T47D (cell line): ENCODE results near the gene MYO1D.

Experiments used
- DNase-seq, 2 experiments: peaks; one replicate each; pipeline versions ENCODE4 v3.0.0 to v3.0.0-alpha.2; 2011 to 2012; ENCODE audit warnings: low read depth in 1 of 2, low spot score in 1 of 2
- JUND ChIP-seq: IDR thresholded peaks from 2 replicates; pipeline ENCODE4 v1.6.1; 2012; ENCODE audit warnings: low read depth
- in situ Hi-C: cut with HindIII; loops from 2 replicates; pipeline ENCODE4 v1.10.0; 2016; ENCODE audit warnings: low sequenced_read_pairs, low pct_unique_long_range_greater_than_20kb

The MYO1D gene

DNA sequence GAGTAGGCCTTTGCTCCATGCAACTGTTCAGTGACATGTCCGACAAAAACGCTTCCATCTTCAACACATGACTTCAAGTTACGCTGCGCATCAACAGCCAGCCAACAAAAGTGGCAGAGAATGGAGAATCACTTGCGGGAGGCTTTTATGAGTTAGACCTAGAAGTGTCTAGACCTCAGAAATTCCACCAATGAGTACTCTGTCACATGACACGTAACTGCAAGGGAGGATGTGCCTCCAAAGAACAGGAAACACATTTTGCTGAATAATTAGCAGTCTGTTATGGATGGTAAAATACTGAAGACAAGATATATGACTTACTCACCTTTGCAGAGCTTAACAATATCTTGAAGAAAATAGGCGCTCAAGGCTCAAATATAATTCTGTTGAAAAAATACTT, 62.1 kb downstream of the MYO1D start:
- in situ Hi-C loops: no loop called here
- DNase-seq: no peak
- TF ChIP-seq JUND: no peak

DNA sequence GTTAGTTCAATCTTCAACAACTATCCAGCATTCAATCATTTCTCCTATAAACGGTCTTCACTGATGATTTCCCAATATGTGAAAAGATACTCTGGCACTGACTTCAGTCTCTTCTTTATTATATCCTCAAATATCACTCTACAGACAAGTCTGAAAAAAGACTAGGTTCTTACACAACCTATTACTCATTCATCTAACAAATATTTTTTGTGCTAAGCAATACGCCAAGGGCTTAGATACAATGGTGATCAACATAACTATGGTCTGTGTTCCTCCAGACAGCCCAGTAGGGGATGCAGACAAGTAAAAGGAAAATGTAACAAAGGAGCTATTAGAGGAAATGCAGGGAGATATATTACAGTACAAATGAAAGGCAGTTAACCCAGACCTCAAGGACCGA, 63.9 kb downstream of the MYO1D start:
- TF ChIP-seq JUND: no peak
- in situ Hi-C loops: no loop called here
- no peak for DNase-seq

DNA sequence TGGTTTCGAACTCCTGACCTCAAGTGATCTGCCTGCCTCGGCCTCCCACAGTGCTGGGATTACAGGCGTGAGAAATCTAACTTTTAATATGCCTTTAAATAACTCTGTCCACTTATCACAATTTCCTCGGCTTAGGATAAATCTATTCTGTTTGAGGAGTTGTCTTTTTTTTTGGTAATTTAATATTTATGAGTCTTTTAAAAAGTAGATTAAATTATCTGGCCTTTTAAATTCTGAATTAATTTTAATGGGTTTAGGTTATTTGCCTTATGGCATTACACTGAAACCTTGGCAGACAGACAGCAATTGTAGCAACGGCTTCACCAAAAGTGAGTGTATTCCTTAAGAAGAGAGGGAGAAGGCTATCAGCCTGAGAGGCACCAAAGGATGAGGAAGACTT, 66.2 kb downstream of the MYO1D start:
- in situ Hi-C loops: no loop called here
- DNase-seq: no peak
- TF ChIP-seq JUND: no peak

DNA sequence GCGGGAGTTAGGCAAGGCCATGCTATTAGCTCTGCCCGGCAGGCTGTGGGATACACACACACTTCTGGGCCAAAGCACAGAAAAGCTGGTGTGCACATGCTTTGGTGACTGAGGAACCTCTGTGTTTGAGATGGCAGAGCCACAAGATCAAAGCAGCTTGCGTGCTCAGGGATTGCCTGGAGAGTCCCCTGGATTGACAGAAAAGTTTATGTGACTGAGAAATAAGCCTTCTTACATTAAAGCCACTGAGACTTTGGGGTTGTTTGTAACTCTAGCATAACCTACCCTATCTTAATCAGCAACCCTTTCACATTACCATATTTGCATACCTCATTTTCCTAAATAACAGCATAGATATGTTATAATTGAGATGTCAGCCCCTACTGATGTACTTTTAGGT, 69.3 kb downstream of the MYO1D start:
- in situ Hi-C loops: no loop called here
- no peak for DNase-seq
- no peak for TF ChIP-seq JUND

DNA sequence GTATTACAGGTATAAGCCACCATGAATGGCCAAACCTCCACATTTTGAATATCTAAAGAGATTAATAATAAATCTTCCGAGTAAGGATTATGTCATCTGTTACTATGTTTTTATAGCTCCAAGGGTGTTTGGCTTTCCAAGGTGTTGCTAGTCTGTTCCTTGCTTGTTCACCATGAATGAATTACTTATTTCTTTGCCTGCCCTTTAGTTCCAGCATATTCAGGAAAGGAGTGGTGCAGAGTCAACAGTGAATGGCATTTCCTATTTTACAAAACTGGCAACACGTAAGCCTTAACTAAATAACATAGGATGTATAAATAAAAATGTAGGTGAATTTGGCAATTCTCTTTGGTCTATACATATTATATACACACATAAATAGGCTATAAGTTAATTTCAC, 70.3 kb downstream of the MYO1D start:
- TF ChIP-seq JUND: no peak
- in situ Hi-C loops: no loop called here
- DNase-seq: no peak

DNA sequence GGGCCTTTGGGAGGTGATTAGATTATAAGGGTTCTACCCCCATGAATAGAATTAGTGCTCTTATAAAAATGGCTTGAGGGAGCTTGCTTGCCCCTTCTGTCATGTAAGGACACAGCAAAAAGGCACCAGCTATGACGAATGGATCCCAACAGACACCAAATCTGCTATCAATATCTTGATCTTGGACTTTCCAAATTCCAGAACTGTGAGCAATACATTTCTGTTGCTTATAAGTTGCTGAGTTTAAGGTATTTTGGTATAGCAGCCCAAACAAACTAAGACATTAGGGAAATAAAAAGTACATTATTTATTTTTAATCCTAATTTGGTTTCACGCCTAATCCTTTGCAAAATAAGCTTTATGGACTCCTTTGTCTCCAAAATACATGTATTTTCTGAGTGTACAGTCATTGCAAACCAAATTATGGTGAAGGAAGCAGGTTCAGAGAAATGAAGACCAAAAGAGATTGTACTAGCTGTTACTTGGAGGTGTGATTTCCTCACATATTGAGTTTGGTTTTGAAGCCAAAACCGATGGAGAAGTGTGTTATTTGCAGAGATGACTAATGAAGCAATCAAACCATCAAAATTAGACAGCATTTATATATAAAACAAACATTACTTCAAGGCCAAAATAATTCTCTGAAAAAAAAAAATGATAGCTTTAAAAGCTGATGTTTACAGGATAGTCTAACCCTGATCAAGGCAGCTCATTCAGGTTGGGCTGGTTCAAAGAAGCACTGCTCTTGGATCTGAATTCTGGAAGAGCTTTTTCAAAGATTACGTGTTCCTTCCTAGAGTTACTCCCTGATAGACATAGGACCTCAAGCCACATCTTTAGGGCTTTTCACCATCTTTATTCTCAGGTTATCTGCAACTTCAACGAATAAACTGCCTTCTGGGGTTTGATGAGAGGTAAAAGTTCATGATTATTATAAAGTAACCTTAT, 71.6 kb downstream of the MYO1D start:
- in situ Hi-C loops: no loop called here
- no peak for TF ChIP-seq JUND
- no peak for DNase-seq

DNA sequence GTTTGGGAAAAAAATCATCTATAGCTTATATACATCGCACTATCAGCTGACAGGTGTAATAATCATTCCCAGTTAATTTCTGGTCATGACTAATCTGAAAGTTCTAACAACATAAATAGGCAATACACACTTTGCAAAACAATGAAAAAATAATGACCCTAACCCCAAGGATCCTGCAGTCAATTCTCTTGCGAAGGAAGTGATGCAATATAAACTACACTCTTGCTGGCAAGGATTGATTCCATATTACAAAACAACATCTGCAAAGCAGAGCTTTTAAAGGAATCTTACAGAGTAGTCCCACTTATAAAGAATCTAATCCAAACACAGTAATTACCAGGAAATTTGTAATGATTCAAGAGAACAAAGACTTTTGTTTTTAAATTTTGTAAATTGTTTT, 73.4 kb downstream of the MYO1D start:
- TF ChIP-seq JUND: no peak
- in situ Hi-C loops: no loop called here
- no peak for DNase-seq

DNA sequence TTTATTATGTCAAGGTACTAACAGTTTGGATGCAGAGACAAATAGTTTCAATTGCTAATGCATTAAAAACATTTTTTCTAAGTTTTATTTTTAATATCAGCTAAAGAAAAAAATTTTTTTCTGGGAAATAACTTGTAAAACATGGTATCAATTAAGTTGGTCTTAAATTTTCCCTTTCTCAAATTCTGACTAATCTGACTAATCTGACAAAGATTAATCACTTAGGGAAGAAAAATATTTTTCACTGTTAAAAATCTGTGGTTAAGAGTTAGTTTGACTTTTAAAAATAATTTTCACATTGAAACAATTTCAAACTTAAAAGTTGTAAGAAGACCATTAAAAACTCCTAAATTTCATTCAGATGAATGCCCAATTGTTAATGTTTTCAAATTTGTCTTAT, 74.6 kb downstream of the MYO1D start:
- in situ Hi-C loops: no loop called here

DNA sequence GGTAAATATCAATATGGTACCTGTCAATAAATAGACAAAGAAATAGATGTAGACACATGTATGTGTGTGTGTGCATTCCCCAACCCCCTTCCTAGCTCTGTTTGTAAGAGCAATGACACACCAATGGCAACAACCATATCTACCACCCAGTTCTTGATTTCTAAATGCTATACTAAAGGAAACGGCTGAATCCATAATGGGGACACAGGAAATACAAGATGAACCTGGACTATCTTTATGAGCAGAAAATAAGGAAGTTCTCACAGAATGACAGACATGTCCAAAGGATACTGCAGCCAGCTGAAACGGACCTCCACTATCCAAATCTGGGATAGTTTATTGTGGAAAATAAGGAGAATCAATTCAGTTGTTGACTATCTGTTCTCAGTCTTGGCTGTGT, 75.3 kb downstream of the MYO1D start:
- no peak for DNase-seq
- in situ Hi-C loops: no loop called here
- TF ChIP-seq JUND: no peak

More for the DNA sequence above, 74.6 kb downstream of the MYO1D start:
- DNase-seq: no peak
- TF ChIP-seq JUND: no peak

DNA sequence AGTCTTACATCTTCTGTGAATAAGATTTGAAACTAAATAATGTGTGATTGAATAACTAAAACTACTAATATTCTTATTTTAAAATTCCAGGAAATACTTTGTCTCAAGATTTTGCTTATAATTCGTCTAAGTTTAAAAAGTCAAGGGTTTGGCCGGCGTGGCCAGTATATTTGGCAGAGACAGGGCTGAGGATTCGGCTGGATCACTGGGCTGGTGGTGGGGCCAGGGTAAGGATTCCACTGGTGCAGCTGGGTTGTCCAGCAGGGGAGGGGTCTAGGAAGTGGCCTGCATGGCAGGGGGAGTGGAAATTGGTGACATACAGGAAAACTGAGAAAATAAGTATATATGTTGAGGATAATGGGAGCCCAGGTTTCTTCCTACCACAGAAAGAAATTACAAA, 75.7 kb downstream of the MYO1D start:
- DNase-seq: no peak
- in situ Hi-C loops: no loop called here
- TF ChIP-seq JUND: no peak

DNA sequence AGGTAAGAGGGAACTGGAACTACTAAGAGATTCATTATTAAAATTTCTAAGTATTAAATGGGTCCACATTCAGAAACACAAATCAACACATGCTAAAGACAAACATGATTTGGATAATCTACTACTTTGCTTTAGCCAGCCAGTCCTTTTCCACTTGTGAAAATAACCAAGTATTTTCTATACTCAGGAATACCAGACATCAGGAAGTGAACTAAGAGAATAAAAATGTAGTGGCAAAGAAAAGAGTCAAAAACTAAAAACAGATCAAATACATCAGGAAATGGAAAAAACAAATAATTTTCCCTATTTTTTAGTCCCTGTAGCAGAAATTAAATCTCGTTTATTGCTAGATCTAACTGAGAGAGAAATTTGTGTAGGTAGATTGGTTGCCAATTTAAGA, 78.0 kb downstream of the MYO1D start:
- in situ Hi-C loops: no loop called here
- no peak for DNase-seq
- no peak for TF ChIP-seq JUND

DNA sequence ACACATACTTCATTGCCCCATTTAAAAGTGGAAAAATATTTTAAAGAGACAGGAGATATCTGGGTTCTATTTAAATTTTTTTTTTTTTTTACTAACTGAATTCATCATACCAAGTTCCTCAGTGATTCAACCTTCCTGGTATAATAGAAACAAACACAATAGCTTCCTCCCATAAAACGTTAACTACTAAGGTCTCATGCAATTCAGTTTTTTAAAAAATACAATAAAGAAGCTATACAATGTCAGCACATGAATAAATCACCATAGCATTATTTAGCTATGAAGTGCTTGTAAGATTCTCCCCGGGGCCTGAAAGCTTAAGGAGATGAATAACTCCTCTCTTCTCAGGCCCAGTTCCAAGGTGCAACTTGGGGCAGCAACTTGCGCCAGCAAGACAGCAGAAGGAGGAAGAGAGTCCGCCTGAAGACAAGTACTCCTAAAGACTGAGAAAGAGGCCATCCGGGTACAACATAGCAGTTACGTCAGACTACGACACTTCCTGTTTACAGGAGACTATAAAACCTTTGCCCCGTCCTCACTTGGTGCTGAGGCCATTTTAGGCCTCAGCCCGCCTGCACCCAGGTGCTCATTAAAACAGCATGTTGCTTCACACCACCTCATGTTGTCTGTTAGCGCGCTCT, 81.5 kb downstream of the MYO1D start:
- no peak for TF ChIP-seq JUND
- DNase-seq: no peak
- in situ Hi-C loops: no loop called here

DNA sequence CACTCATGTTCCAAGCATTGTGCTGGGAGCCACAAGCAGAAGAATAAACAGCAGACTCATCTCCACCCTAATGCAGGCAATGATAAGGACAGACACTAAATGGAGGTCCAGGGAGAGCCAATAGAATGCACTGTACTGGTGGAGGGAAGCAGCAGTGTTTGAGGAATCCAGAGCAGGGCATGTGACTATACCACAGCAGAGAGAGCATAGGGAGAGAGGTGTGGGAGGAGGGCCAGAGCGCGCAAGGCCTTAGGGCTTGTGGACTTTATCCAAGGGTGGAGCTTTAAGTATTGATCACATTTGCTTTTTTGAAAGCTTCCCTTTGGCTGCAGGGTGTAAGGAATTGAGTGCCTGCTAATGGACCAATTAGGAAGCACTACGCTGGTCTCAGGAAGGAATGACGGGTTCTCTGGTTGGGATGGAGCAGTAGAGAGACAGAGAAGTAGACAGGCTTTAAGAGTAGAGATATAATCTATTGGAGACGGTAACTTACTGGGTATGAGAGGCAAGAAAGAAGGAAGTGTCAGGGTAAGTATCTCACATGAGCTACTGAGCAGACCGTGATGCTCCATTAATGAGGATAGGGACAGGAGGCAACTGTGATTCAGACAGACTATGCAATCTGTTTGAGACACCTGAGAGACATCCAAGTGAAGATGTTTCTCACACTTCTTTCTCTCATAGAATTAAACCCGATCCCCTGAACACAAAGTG, 82.2 kb downstream of the MYO1D start:
- in situ Hi-C loops: no loop called here
- peak in 1 of 2 experiments; percentile 50 for DNase-seq
- TF ChIP-seq JUND: no peak
